AG20443 (cell line): ENCODE data around the gene RNF168.
"Not testable (repeated sequence)": the region's sequence is repeated elsewhere in the genome, so short reads cannot be mapped to it uniquely, and the experiment has no call there.

Experiments used
- DNase-seq: peaks from one replicate; pipeline ENCODE4 v3.0.0; 2012; ENCODE audit warnings: low spot score, mixed read lengths

The RNF168 gene

DNA sequence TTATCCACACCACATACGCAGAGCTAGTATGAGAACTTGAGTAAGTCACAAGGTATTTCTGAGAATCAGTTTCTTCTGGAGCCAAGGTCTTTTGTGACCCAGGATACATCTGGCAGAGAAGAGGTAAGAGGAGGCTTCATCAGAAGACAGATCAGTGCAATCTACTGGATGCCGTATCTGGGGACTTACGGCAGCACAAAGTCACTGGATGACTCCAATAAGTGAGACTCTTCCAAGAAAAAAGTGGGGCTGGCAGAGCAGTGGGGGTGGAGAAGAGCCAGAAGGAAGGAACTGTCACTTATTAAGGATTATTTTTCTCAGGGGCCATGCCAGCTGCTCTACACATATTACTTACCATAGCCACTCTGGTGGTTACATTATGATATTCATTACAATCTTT is 39.8 kb downstream of the RNF168 start:
- DNase-seq: no peak

GRCh38 chr3:196463478-196463756 is 40.2 kb downstream of the RNF168 start:
- no peak for DNase-seq

DNA sequence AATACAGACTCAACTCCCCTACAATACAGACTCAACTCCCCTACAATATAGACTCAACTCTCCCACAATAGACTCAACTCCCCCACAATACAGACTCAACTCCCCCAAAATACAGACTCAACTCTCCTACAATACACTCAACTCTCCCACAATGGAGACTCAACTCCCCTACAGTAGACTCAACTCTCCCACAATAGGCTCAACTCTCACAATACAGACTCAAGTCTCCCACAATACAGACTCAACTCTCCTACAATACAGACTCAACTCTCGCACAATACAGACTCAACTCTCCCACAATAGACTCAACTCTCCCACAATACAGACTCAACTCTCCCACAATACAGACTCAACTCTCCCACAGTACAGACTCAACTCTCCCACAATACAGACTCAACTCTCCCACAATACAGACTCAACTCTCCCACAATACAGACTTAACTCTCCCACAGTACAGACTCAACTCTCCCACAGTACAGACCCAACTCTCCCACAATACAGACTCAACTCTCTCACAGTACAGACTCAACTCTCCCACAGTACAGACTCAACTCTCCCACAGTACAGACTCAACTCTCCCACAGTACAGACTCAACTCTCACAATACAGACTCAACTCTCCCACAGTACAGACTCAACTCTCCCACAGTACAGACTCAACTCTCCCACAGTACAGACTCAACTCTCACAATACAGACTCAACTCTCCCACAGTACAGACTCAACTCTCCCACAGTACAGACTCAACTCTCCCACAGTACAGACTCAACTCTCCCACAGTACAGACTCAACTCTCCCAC is 40.7 kb downstream of the RNF168 start:
- not testable (repeated sequence) for DNase-seq

DNA sequence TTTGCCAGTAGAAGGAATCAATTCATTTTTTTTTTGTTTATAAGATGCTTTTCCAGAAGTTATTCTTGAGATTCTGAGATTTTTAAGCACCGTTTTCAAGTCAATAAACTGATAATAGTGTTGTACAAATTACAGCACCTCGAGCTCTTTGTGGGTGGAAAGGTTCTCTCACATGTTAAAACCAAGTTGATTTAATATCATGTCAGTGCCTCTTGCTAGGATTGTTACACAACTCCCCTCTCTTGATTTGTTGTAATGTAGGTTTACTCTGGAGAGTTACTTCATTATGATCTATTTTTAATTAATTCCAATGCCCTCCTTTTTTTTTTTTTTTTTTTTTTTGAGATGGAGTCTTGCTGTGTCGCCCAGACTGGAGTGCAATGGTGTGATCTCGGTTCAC is 45.5 kb downstream of the RNF168 start:
- DNase-seq: no peak

GRCh38 chr3:196457470-196457869 is 46.1 kb downstream of the RNF168 start:
- not testable (repeated sequence) for DNase-seq

DNA sequence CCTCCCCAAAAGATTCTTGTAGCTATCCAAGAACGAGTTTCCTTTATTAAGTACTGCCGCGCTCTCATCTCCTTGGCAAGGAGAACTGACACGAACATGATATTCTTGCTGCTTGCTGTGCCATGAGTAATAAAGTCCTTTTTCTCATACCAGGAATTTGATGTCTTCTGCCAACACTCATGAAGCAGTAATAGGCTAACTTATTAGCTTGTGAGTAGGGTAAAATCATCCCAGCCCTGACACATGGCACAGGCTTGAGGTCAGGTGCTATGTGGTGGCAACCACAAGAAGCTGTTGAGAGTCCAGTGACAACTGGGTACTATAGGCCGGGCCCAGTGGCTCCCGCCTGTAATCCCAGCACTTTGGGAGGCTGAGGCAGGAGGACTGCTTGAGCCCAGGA is 48.6 kb downstream of the RNF168 start:
- peak; percentile 25 for DNase-seq

- DNase-seq: not testable (repeated sequence)
Observed at GRCh38 chr3:196445391-196445790, 58.2 kb downstream of the RNF168 start.

- DNase-seq: no peak
Observed at GRCh38 chr3:196444500-196444894, 59.1 kb downstream of the RNF168 start.

GRCh38 chr3:196440696-196441095 is 62.9 kb downstream of the RNF168 start:
- DNase-seq: peak; percentile 10

DNA sequence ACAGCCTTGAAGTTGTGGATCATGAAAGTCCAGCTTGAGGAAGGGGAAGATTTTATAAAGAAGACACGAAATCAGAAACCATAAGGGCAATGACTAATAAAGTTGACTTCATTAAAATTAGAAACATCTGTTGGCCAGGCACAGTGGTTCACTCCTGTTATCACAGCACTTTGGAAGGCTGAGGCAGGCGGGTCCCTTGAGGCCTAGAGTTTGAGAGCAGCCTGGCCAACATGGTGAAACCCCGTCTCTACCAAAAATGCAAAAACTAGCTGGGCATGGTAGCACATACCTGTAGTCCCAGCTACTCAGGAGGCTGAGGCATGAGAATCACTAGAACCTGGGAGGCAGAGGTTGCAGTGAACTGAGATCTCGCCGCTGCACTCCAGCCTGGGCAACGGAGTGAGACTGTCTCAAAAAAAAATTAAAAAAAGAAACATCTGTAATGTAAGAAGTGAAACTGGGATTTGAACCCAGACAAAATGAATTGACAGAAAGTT is 63.5 kb downstream of the RNF168 start:
- DNase-seq: peak; percentile 42

DNA sequence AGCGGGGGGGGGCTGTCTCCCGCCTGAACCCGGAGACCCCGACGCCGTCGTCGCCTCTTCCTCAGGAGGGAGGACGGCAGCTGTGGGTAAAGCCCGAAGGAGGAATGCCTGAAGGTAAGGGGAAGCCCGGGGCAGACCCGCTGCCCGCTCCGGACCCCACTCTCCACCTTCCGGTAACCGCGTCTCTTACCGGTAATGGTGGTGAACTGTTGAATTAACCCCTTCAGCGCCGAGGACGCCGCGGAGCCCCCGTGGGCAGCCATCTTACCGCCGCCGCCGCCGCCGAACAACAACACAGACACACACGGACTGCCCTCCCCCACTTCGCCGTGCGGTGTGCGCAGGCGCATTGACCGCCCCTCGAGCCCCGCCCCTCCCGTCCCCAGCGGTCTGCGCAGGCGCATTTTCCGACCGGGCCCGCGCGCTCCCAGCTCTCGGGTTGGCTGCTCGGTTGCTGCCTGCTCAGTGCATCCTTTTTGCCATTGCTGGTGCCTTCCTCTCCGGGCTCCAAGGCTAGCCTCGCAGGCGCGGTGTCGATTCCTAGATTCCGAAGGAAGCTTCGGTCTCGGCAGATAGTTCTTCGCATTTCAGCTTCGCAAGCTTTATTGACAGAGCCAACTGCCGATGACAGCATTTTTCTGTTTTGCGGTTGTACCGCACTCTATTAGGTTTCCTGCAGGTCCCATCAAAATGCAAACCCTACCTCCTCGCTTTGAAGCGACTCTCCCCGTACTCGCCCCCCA is 71.3 kb downstream of the RNF168 start, which contains the start of gene UBXN7:
Gene UBXN7 (minus strand): TSS at position 291 of the 743 bp plus-strand sequence. CDS start 28 bp downstream, at position 263.
- peak; percentile 100 for DNase-seq

GRCh38 chr3:196431181-196432136 is 72.1 kb downstream of the RNF168 start:
- peak; percentile 59 for DNase-seq

DNA sequence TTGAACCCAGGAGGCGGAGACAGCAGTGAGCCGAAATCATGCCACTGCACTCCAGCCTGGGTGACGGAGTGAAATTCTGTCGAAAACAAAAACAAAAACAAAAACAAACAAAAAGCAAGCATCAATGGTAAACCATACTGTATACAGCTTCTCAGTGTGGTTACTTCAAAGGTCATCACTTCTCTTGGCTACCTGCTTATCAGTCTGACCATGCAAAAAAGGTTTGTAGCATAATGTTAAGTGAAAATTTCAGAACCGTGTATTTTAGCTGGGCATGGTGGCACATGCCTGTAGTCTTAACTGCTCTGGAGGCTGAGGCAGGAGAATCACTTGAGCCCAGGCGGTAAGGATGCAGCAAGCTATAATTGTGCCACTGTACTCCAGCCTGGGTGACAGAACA is 75.5 kb downstream of the RNF168 start:
- no peak for DNase-seq

DNA sequence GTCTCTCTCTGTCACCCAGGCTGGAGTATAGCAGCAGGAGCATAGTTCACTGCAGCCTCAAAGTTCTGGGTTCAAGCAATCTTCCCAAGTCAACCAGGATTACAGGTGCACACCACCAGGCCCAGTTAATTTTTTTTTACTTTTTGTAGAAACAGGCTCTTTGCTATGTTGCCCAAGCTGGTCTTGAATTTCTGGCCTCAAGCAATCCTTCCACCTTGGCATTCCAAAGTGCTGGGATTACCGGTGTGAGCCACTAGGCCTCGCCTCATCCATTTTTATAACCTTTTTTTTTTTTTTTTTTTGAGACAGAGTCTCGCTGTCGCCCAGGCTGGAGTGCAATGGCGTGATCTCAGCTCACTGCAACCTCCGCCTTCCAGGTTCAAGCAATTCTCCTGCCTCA is 79.1 kb downstream of the RNF168 start:
- DNase-seq: not testable (repeated sequence)

GRCh38 chr3:196423044-196423781 is 80.4 kb downstream of the RNF168 start:
- no peak for DNase-seq

DNA sequence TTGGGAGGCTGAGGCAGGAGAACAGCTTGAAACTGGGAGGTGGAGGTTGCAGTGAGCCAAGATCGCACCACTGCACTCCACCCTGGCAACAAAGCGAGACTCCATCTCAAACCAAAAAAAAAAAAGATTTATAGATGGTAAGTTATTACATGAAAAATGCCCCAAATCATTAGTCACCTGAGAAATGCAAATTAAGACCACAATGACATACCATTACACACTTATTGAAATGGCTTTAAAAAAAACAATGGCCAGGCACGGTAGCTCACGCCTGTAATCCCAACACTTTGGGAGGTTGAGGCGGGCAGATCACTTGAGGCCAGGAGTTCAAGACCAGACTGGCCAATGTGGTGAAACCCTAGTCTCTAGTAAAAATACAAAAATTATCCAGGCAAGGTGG is 81.9 kb downstream of the RNF168 start:
- not testable (repeated sequence) for DNase-seq

GRCh38 chr3:196419386-196419785 is 84.2 kb downstream of the RNF168 start:
- DNase-seq: no peak
